Adrenal gland (tissue), 12 donors: Measurements from ENCODE around the gene AGER. TPM values are rescaled to one million over a fixed set of nuclear protein-coding genes. Genes with fewer than 3 reads are reported as not detected.
"Not testable (repeated sequence)": the region's sequence is repeated elsewhere in the genome, so short reads cannot be mapped to it uniquely, and the experiment has no call there.

Experiments
- DNase-seq, 7 donors: peaks; one replicate each; pipeline ENCODE4 v3.0.0-alpha.2; 2019 to 2020
- H3K27ac ChIP-seq, 5 donors: fragments of 200-600 bp; sonication (generic) in 4 of 5; 1 replicate in 3 of 5; 2 replicates in 2 of 5; pipeline versions ENCODE4 v1.5.1 to v1.8.0; 2016 to 2020; ENCODE audit warnings: mild to moderate bottlenecking in 1 of 5
- H3K27me3 ChIP-seq: fragments of 200-600 bp; 2 replicates; pipeline ENCODE4 v1.8.0; 2021
- H3K36me3 ChIP-seq, 2 donors: fragments of 200-600 bp; replicated peaks in 1 of 2; 1 replicate in 1 of 2; 2 replicates in 1 of 2; pipeline versions ENCODE4 v1.5.1 to v1.8.0; 2018 to 2022
- H3K4me1 ChIP-seq, 2 donors: fragments of 200-600 bp; replicated peaks in 1 of 2; 1 replicate in 1 of 2; 2 replicates in 1 of 2; pipeline versions ENCODE4 v1.5.1 to v1.8.0; 2018 to 2021
- H3K4me3 ChIP-seq, 4 donors: fragments of 200-600 bp; sonication (generic) in 3 of 4; one replicate each; pipeline ENCODE4 v1.5.1; 2016 to 2018
- H3K9me3 ChIP-seq, 3 donors: fragments of 200-600 bp; sonication (generic) in 1 of 3; replicated peaks in 1 of 3; 1 replicate in 2 of 3; 2 replicates in 1 of 3; pipeline versions ENCODE4 v1.5.1 to v1.8.0; 2016 to 2021
- POLR2A ChIP-seq, 2 donors: fragments of 450-650 bp; IDR thresholded peaks; one replicate each; pipeline ENCODE4 v1.6.1; 2017; ENCODE audit warnings: antibody characterized with exemption in 2 of 2, mild to moderate bottlenecking in 2 of 2, moderate library complexity in 1 of 2
- WGBS, 4 donors: extraction: QIAGEN DNeasy Blood & Tissue Kit in 2 of 4; methylation state at CpG; one replicate each; pipeline versions ENCODE4 v1.1.5 to v1.1.7; 2013 to 2017; 5-methylcytosine and 5-hydroxymethylcytosine counted together
- intact Hi-C, 2 donors: fragments of 100-400 bp; cut with DNase I; formaldehyde crosslinking; loops; one replicate each; pipeline versions ENCODE4 v1.14.1 to v1.15.0; 2022 to 2023
- polyA plus RNA-seq, 3 donors: library from polyadenylated mRNA; stranded (reverse); fragments of 200-250 nt in 2 of 3; fragments of 350-450 nt in 1 of 3; fragmentation: Illumina TruSeq in 1 of 3; extraction: RNeasy Lipid Tissue Mini Kit (QIAGEN cat#74804) in 1 of 3; gene quantifications; one replicate each; pipeline ENCODE4 v1.2.3, GENCODE V29; 2013 to 2014
- total RNA-seq, 9 donors: library from RNA; depleted of rRNA in 4 of 9; stranded (reverse); fragments of >200 nt in 4 of 9; fragments of 120-200 nt in 1 of 9; fragmentation: NEBNext Ultra II Directional in 1 of 9; extraction: Animal tissue kit (Norgen Biotek cat#: 25700) in 1 of 9; gene quantifications; one replicate each; pipeline versions ENCODE4 v1.1.0 to v1.2.4, GENCODE V29; 2013 to 2023
- TF ChIP-seq, protein P1 (sequence below), 6 experiments: fragments of 450-650 bp in 4 of 6; fragments of 200-600 bp in 2 of 6; sonication (generic) in 1 of 6; IDR thresholded peaks; 1 replicate in 5 of 6; 2 replicates in 1 of 6; pipeline versions ENCODE4 v1.5.1 to v1.8.0; 2016 to 2021; ENCODE audit warnings: antibody characterized with exemption in 6 of 6, mild to moderate bottlenecking in 2 of 6, moderate library complexity in 1 of 6
- donor health status: healthy with polysubstance abuse.
- donor health status: Bipolar disorder and iron deficiency.
- donor health status: DM: yes; HTN: yes; CAD: no.
- donor health status: DM: no; HTN: no; CAD: no.
- donor health status: DM: no; HTN: no; CAD: no.
- donor health status: DM: yes; HTN: yes; CAD: no.

AGER gene
- total and polyA plus RNA-seq, 12 donors = 1.4 to 63.9 (median 3.4) TPM; not detected in 1

- peak overlapping the region in 3 of 4 donors; percentile 65 to 82 (median 78) for H3K4me3 ChIP-seq
- H3K36me3 ChIP-seq = peaks cover 0 to 24% of the 10 kb centered on the region in 2 donors
- H3K27ac ChIP-seq = peak overlapping the region; percentile 87 to 96 (median 89)
- H3K27me3 ChIP-seq = no peaks in the 10 kb centered on the region
- 14 to 32% (median 20%) methylated on average over 7 to 13 of the region's 13 CpGs for WGBS, 4 donors
- DNase-seq = no peak
- intact Hi-C loops = no loop called here
- no peaks in the 10 kb centered on the region for H3K9me3 ChIP-seq
- peaks cover 16 to 42% of the 10 kb centered on the region in 2 donors for H3K4me1 ChIP-seq
- TF ChIP-seq, protein P1, sequence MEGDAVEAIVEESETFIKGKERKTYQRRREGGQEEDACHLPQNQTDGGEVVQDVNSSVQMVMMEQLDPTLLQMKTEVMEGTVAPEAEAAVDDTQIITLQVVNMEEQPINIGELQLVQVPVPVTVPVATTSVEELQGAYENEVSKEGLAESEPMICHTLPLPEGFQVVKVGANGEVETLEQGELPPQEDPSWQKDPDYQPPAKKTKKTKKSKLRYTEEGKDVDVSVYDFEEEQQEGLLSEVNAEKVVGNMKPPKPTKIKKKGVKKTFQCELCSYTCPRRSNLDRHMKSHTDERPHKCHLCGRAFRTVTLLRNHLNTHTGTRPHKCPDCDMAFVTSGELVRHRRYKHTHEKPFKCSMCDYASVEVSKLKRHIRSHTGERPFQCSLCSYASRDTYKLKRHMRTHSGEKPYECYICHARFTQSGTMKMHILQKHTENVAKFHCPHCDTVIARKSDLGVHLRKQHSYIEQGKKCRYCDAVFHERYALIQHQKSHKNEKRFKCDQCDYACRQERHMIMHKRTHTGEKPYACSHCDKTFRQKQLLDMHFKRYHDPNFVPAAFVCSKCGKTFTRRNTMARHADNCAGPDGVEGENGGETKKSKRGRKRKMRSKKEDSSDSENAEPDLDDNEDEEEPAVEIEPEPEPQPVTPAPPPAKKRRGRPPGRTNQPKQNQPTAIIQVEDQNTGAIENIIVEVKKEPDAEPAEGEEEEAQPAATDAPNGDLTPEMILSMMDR (IDR thresholded peaks at IDR 0.05) = no peak
- no peak for TF ChIP-seq POLR2A (IDR thresholded peaks at IDR 0.05)
These were observed 4.5 kb upstream of the AGER start for GRCh38 chr6:32188381-32189068.

GRCh38 chr6:32187725-32188380 is 3.8 kb upstream of the AGER start:
- H3K9me3 ChIP-seq, H3K27me3 ChIP-seq, intact Hi-C loops: not testable (repeated sequence)
- Histone ChIP-seq H3K36me3 (peaks cover 0 to 30% of the 10 kb centered on the region in 2 donors), H3K4me3 (peak overlapping the region in 1 of 4 donors; percentile 82), H3K4me1 (peaks cover 16 to 39% of the 10 kb centered on the region in 2 donors), H3K27ac (peak overlapping the region in 3 of 5 donors; percentile 88 to 96 (median 94))
- WGBS, 4 donors = 72 to 81% (median 79%) methylated on average over 14 to 18 of the region's 18 CpGs
- DNase-seq = peak in 1 of 7 donors; percentile 19

- intact Hi-C loops = no loop called here
- Histone ChIP-seq H3K27me3 (no peaks in the 10 kb centered on the region), H3K4me3 (no peak overlapping the region), H3K4me1 (peaks cover 16 to 39% of the 10 kb centered on the region in 2 donors), H3K27ac (peak overlapping the region in 3 of 5 donors; percentile 69 to 94 (median 81)), H3K36me3 (peaks cover 0 to 37% of the 10 kb centered on the region in 2 donors), H3K9me3 (no peaks in the 10 kb centered on the region)
- TF ChIP-seq, protein P1 (IDR thresholded peaks at IDR 0.05) = no peak
- TF ChIP-seq POLR2A (IDR thresholded peaks at IDR 0.05) = no peak
- WGBS, 4 donors = 66 to 77% (median 71%) methylated on average over 11 to 12 of the region's 12 CpGs
- DNase-seq = no peak
These were observed 3.1 kb upstream of the AGER start for GRCh38 chr6:32187009-32187709.

- 63 to 68% (median 64%) methylated on average over 10 of the region's 10 CpGs for WGBS, 4 donors
- intact Hi-C loops, H3K9me3 ChIP-seq, DNase-seq, H3K27me3 ChIP-seq, H3K4me3 ChIP-seq: not testable (repeated sequence)
- H3K4me1 ChIP-seq = peaks cover 16 to 39% of the 10 kb centered on the region in 2 donors
- H3K36me3 ChIP-seq = peaks cover 0 to 45% of the 10 kb centered on the region in 2 donors
- peak overlapping the region; percentile 60 to 81 (median 76) for H3K27ac ChIP-seq
These were observed 2.2 kb upstream of the AGER start for GRCh38 chr6:32186151-32186840.
